ENCODE data around the gene FARS2. TPM values are rescaled to one million over a fixed set of nuclear protein-coding genes. Genes with fewer than 3 reads are reported as not detected.

The FARS2 gene
- total RNA-seq, 2 experiments from 2014 or later: 22.0 to 23.8 TPM

DNA sequence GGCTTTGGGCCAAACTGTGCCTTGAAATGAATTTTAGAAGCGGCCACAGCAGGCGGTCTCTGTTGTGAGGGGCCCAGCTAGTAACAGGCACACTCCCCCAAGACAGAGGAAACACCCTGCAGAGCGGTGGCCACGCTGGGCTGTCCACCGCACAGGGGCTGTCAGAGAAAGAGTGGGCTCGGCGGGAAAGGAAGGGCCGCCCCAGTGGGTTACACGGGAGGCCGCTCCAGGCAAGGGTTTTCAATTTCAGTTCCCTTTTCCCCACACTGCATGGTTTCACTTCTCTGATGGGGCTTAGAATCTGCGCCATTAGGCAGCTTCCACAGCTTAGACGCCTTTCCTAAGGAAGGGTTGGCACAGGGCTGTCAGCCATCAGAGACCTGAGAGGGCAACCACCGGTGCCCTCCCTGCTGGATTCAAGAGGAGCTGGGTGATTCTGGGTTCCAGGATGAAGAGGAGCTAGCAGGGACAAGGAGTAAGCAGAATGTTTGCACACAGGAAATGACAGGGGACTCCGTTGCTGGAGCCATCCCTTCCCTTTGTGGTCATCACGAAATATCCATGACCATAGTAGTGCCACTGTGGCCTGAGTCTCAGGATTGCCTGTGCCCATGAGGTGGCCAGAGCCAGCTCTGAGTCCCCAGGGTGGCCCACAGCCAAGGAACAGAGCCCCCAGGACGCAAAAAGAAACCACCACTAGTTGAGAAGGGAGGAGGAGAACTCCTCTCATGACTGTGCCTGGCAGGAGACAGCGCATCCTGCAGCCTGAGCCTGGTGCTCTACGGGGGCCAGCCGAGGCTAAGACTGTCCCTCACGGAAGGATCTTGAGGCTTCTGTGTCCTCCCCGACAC is 462.8 kb downstream of the FARS2 start:
- CTCF ChIA-PET: no interaction called here
- POLR2A ChIA-PET: no interaction called here

DNA sequence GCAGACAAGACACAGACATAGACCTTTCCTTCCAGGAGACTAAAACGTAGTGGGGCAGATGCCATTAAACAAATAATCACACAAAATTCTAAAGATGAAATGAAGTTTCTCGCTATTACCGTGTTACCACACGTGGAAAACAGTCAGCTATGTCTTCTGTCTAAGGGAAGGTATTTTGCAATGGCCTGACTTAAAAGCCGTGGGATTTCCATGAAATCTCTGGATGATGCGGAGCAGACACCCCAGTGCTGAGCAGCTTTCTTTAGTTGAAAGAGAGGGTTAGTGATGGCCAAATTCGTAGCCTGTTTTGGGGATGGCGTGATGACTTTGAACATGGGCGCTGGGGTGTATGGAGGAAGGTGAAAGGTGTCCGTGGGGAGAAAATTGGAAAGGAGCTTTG is 463.6 kb downstream of the FARS2 start:
- ChIA-PET POLR2A (no interaction called here), CTCF (no interaction called here)

DNA sequence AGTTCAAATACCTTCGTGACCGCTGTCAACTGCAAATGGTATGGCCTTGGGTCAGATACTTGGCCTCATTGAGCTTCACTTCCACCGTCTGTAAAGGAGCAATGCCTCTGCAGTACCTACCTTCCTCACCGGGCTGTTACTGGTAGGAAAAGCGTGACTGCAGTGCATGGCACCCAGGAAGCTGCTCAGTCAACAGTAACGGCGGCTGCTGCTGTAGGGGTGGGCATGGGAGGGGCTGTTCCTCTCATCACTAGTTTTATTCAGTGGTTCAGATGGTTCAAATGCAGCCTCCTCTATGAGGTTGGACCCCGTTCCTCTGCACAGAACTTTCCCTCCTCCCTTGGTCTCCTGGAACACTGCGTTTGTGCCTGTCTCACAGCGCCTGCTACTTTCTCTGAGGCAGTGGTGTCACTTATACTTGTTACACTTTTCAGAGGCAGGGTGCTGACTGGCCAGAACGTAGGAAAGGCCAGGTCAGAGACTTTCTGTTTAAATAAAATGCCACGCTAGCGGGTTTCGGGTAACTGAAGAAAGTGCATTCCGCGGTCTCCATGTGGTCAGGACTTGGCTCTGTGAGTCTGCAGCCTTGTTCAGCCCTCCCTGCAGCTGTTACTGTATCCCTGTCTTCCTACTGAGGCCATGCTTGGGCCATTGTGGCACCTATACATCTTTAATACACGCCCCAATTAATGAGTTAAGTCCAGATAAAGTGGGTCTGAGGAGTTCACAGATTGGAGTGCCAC is 465.8 kb downstream of the FARS2 start:
- CTCF ChIA-PET: no interaction called here
- POLR2A ChIA-PET: no interaction called here

DNA sequence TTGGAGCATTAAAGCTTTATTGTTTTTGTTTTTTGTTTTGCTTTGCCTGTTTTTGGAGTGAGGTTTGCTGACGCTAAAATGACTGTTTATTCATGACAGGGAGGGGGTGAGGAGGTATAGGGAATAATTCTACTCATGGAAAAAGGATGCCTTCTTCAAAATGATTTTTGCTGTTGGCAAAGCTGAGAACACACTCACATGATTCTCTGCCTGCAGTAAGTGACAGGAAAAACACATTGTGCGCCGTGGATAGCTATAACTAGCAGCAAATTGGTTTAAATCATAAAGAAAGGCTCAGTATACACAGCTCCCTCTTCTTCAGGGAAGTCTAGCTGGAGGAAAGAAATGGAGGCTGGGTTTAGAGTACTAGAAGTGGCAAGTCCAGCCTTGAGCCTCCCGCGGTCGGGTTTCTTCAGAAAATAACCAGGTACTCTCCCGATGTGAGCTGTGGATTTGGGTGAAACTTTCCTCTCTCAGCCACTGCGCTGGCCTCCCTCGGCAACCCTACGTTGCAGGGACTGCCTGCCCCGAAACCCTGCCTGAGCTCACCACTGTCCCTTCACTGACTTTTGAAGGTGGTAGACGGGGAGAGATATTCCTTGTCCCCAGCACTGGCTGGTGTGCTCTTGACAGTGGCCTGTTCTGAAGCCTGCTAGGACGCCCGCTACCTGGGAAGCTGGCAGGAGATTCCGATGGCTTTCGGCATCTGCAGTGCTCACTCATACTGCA is 467.2 kb downstream of the FARS2 start:
- ChIA-PET POLR2A (no interaction called here), CTCF (no interaction called here)

DNA sequence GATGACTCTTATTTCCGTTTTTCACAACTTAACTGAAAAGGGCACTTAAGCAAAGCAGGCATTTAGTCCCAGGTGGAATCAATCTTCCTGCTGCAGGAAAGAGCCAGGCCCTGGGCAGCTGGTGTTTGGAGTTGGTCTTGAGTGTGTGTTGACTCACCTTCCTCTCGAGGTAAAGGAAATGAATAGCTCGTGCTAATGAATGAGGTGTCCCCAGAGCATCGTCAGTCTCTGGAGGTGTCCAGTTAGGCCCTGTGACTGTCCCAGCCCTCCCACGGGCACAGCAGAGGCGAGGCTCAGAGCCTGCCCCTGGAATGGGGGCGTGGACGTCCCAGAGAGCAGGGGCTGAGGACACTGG is 467.7 kb downstream of the FARS2 start:
- POLR2A ChIA-PET: no interaction called here
- CTCF ChIA-PET: no interaction called here

DNA sequence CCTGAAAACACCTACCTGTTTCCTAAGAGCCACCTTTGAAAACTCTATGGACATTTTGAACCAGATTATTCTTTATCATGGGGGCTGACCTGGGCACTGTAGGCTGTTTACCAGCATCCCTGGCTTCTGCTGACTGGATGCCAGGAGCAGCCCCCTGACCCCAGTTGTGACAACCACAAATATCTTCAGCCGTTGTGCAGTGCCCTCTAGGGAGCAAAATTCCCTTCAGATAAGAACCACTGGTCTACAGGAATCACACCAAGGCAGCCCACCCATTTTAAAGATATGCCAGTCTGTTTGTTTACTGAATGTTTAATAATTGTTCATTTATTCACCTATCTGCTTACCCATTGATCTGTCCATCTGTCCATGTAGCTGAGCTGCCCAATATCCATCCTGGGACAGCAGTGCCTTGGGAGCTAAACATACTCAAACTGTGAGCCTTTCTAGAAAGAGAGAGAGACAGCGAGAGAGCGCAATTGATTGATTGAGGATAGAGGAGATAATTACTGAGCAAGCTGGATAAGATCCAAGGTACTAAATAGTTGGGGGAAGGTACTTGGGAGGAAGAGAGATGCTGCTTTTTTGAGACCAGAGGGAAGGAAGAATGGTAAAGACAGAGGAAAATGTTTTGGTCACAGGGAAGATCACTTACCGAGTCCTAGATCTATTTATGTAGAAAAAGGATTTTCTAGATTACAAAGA is 468.7 kb downstream of the FARS2 start:
- ChIA-PET CTCF (no interaction called here), POLR2A (no interaction called here)

DNA sequence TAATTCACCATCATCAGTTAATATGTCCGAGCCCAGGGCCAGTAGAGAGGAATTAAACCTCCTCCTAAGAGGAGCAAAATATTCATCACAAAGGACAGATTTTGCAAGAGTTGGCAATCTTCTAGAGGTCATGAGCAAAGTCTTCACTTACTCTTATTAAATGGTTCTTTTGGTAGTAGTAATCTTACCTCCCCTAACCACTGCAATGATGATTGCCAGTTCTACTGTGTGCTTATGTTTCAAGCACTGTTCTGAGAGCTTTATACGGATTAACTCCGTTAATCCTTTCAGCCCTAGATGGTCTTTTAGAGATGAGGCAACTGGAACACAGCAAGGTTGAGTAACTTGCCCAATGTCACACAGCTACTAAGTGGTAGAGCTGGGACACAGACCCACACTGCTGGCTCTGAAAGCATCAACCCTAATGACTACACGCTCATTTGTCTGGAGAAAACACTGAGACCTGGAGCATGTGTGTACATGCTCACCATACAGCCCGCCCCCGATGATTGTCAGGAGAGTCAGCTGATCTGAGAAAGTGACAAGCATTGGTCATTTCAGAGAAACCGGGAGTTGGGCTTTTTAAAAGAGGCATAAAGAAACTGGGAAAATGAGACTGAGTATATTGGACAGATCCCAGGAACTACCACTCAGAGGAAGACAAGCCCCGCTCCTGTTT is 469.4 kb downstream of the FARS2 start:
- ChIA-PET POLR2A (no interaction called here), CTCF (no interaction called here)

DNA sequence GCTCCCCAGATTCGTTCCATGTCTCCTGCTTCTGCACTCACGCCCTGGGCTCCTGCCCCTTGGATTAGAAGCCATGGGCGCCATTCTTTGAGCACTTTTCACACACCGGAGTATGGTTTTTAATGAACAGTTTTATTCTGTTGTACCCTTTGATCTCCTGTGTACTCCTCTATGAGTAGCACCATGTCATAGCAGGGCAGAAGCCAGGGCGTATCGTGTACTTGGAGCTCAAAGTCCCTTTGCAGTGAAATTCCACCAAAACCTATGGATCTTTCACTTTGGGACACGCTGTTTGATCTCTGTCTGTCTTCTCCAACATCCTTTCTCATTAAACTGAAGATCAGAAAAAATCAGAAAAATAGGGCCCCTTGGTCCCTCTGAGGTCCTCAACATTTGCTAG is 470.1 kb downstream of the FARS2 start:
- ChIA-PET POLR2A (no interaction called here), CTCF (no interaction called here)

DNA sequence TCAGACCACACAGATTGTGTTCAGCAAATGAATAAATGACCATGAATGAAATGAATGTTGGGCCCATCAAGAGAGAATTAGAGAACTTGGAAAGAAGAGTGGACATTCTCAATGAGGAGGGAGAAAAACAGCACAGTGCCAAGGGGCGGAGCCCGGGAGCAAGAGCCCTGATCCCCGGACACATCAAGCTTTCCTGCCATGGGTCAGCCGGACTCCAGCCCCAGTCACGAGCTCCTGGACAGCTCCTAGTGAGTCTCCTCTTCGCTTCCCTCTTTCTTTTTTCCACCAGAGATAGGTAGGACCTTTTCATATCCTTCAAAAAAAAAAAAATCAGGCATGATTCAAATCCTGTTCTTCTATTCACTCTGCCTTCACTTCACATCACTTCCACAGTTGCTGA is 471.2 kb downstream of the FARS2 start:
- ChIA-PET POLR2A (no interaction called here), CTCF (no interaction called here)

DNA sequence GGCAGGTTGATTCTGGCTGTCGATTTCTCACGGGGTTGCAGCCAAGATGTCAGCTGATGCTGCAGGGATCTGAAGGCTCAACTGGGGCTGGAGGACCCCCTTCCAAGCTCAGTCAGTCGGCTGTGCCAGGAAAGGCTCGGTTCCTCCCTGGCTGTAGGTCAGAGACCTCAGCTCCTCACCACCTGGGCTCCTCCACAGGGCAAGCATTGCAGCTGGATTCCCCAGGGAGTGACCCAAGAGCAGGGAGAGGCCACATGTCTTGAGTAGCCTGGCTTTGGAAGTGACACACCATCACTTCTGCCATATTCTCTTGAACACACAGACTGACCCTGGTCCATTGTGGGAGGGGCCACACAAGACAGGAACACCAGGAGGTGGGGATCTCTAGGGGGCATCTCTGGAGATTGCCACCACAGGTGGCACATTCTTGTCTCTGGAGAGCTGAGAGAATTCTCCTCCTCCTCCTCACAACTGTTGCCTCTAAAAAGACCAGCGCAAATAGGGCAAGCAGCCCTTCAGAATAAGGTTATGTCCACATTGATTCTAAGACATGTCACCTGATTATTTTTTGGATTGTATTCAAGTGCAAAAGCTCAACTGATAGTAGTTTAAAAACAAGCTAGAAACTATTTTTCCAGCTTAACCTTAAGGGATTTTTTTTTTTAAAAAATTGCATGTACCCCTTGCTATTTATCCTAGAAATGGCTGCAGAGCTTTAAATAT is 474.9 kb downstream of the FARS2 start:
- CTCF ChIA-PET: no interaction called here
- POLR2A ChIA-PET: no interaction called here

DNA sequence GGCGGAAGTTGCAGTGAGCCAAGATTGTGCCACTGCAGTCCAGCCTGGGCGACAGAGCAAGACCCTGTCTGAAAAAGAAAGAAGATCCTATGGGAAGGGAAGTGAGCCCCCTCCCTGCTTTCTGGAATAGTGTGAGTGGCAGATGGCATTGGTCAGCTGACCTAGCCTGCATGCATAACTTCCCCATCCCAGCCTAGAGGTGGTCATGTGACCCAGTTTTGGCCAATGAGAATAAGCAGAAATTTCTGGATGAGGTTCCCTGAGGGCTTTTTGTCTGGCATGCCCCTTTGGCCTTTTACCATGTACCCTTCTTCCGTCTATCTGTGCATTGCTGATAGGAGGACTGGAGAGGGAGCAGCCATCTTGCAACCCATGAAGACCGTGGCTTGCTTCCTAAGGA is 476.1 kb downstream of the FARS2 start:
- ChIA-PET CTCF (no interaction called here), POLR2A (no interaction called here)

DNA sequence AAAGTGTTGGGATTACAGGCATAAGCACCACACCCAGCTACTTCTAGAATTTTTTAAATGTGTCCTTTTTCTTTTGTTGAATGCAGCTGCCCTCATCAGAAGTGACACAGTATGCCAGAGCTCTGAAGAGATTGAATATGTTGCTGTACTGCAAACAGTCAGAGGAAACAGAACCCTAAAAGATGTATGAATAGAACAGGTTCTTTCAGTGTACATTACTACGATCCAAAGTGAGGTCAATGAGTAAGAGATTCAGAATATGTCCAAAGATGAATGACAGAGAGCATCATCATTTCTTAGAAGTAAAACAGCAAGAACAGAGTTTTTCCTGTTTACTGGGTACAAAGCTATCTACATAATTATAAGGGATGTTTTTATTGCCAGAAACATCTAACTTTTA is 476.9 kb downstream of the FARS2 start:
- ChIA-PET CTCF (no interaction called here), POLR2A (no interaction called here)

DNA sequence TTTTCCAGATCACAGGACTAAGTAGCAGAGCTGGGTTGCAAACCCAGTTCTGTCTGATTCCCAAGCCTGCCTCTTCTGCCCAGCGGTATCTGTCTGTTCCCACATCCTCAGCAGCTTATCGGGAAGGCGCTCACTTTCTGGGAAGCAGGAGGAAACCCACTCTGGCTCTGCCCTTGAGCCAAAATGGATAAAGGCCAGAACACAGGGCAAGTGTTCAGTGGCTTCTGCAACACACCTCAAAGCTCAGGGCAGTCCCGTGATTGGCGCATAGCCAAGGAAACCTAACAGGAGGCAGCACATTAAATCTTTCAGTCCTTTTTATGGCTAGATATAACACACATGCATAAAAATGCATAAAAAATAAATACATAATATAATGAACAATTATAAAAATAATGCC is 483.2 kb downstream of the FARS2 start:
- ChIA-PET CTCF (no interaction called here), POLR2A (no interaction called here)

DNA sequence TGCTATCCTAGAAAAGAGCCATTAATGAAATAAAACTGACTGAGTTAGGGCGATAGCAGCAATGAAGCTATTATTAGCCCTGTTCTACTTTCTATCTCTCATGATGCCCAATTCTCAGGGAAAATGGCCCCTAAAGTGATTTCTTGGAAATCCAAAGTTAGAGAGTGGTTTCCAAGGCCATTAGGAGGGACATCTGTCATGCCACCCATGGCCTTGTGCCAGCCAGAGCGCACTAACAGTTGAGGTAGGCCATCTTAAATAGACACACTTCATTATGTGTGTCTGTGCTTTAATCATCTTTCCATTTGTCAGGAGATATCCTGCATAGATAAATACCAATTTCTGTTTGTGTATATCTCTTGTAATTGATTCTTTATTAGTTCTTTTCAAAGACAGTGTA is 483.8 kb downstream of the FARS2 start:
- ChIA-PET CTCF (no interaction called here), POLR2A (no interaction called here)

DNA sequence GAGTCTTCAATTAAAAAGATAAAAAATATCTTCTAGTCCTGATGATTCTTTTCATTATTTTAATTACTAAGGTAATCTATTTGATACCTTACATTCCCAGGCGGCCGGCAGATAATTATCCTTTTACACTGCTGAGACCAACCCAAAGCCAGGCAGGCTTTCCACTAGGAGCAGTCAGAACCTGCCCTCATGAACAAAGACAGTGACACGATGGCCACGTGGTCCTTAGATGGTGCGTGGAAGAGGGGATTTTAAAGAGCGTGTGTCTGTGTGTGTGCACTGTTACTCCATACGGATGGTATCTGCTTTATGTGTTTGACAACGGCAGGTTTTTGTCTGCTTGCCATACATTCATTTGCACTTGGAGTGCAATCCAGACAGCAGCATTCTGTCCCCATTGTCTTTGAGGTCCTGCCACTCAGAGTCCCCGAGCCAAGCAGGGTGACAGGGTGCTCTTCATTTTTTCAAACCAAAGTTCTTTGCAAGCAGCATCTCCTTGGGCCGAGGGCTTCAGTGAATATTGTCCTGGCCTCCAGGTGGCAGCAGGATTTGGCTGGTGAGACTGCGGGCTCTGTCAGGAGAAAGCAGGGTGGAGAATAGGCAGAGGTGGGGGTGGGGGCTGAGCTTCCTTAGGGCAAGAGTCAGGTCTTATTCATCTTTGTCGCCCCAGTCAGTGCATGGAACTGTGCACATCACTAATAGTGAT is 484.9 kb downstream of the FARS2 start:
- ChIA-PET POLR2A (no interaction called here), CTCF (no interaction called here)

DNA sequence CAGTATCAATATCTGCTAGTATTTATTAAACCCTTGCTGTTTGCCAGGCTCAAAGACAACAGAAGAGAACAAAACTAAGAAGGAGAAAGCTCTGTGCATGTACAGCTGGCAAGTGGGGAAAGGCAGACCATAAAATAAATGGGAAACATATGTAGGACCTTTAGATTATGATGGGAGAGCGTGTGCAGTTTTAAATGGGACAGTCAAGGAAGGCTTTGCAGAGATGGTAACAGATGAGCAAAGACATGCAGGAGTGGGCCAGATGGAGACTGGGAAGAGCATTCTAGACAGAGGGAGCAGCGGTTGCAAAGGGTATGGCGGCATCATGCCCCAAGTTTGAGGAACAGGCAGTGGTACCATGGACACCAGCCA is 485.4 kb downstream of the FARS2 start:
- POLR2A ChIA-PET: no interaction called here
- CTCF ChIA-PET: no interaction called here

DNA sequence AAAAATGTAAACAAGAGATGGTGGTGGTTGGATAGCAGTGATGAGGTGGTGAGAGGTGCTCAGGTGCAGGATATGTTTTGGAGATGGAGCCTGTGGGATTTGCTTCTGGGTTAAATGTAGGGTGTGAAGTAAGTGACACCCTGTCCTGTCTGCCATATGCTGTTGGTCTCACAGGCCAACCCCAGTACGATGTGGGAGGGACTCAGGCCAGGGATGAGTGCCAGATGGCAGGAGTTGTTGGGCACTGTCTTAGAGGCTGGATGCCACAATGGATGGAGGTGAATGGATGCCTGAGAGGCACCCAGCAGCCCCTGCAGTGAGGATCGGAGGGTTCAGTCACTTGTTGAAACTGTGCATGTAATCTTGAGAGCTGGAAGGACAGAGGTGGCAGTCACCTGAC is 486.1 kb downstream of the FARS2 start:
- POLR2A ChIA-PET: no interaction called here
- CTCF ChIA-PET: no interaction called here

DNA sequence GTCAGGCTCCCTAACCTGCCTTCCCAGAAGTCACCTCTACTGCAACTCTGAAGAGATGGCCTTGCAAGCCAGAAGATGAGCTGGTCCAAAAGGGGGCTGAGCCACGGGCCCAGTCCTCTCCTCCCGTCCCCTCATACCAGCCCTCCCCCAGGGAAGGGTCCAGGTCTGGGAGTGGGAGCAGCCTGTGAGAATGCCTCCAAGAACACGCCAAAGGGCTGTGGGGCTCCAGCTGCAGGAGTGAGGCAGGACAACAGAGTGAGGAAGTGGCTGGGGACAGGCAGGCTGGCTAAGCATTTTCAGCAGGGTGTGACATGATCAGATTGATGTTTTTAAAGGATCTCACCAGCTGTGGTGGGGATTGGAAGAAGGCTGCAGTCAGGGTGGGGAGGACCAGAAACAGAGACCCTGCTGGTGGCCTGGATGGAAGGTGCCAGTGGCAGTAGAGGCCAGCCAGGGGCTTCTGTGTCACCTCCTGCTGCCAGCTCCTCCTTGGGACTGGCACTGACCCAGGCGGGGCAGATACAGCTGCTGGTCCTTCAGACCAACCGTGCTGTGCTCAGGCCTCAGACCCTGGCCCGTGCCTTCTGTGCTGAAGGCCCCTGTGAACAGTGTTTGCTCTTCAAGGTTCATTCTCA is 487.8 kb downstream of the FARS2 start:
- ChIA-PET CTCF (no interaction called here), POLR2A (no interaction called here)
